Measurements from ENCODE around the gene CAMKK1. TPM values are rescaled to one million over a fixed set of nuclear protein-coding genes. Genes with fewer than 3 reads are reported as not detected.

The CAMKK1 gene
- total RNA-seq, 1 experiment from 2014 or later, result 4.3 TPM

- no peak overlapping the region for H3K27ac Mint-ChIP-seq (ENCODE audit: low read depth, unreplicated experiment)
- intact Hi-C loops (cut with micrococcal nuclease), result no loop called here
- no peak for DNase-seq (ENCODE audit: unreplicated experiment)
- H3K27me3 Mint-ChIP-seq (ENCODE audit: insufficient read depth, unreplicated experiment), result peaks cover 19% of the 10 kb centered on the region
- BruUV-seq (replicated peaks), result no TSS peak
- ChIA-PET CTCF (interaction anchor here (0.6 kb wide), 1 partner anchor 12 kb away, joined by 5 read pairs; no protein-coding TSS in a partner anchor), POLR2A (no interaction called here)
- no peak for TF ChIP-seq CTCF (IDR thresholded peaks at IDR 0.05; ENCODE audit: unreplicated experiment)
- H3K36me3 Mint-ChIP-seq (ENCODE audit: insufficient read depth, unreplicated experiment), result no peaks in the 10 kb centered on the region
- H3K4me3 Mint-ChIP-seq (ENCODE audit: unreplicated experiment), result no peak overlapping the region
- H3K4me1 Mint-ChIP-seq (ENCODE audit: insufficient read depth, unreplicated experiment), result no peaks in the 10 kb centered on the region
- no peaks in the 10 kb centered on the region for H3K9me3 Mint-ChIP-seq (ENCODE audit: unreplicated experiment)
Measured at GRCh38 chr17:3852561-3852960, 40.3 kb downstream of the CAMKK1 start.

DNA sequence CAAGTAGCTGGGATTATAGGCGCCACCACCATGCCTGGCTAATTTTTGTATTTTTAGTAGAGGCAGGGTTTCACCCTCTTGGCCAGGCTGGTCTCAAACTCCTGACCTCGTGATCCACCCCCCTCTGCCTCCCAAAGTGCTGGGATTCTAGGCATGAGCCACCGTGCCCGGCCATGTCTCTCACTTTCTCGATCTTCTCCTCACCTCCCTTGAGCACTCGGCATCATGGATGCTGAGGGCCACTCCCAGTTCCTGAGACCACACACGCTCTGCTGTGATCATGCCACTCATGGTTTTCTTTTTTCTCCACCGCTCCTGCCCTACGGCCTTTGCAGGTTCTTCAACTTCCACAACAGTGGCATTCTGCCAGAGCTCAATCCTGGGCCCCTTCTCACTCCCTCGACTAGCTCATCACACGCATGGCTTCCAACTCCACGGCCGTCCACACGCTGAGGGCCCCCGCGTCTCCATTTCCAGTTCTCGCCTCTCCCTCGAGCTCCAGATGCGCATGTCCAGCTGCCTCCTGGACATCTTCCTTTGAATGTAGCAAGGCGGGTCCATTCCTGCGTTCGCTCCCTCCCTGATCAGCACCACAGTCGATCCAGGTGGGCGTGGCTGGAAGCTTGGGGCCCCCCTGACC is 41.3 kb downstream of the CAMKK1 start:
- POLR2A ChIA-PET, result no interaction called here
- BruUV-seq (replicated peaks), result no TSS peak
- CTCF ChIA-PET, result no interaction called here

GRCh38 chr17:3848229-3848835 is 44.5 kb downstream of the CAMKK1 start:
- intact Hi-C loops (cut with micrococcal nuclease), result loop anchor here (5.0 kb wide), 1 partner anchor 59 kb away; no protein-coding TSS in a partner anchor
- Mint-ChIP-seq H3K36me3 (ENCODE audit: insufficient read depth, unreplicated experiment) (peaks cover 19% of the 10 kb centered on the region), H3K4me1 (ENCODE audit: insufficient read depth, unreplicated experiment) (peaks cover 14% of the 10 kb centered on the region), H3K9me3 (ENCODE audit: unreplicated experiment) (no peaks in the 10 kb centered on the region), H3K27ac (ENCODE audit: low read depth, unreplicated experiment) (no peak overlapping the region), H3K4me3 (ENCODE audit: unreplicated experiment) (no peak overlapping the region), H3K27me3 (ENCODE audit: insufficient read depth, unreplicated experiment) (peaks cover 19% of the 10 kb centered on the region)
- no TSS peak for BruUV-seq (replicated peaks)
- CTCF ChIA-PET, result interaction anchor here (6.8 kb wide), 1 partner anchor 111 kb away, joined by 72 read pairs; no protein-coding TSS in a partner anchor
- POLR2A ChIA-PET, result no interaction called here
- no peak for DNase-seq (ENCODE audit: unreplicated experiment)
- no peak for TF ChIP-seq CTCF (IDR thresholded peaks at IDR 0.05; ENCODE audit: unreplicated experiment)

More for the DNA sequence above, 41.3 kb downstream of the CAMKK1 start:
- intact Hi-C loops (cut with micrococcal nuclease), result no loop called here
- no peak for DNase-seq (ENCODE audit: unreplicated experiment)
- TF ChIP-seq CTCF (IDR thresholded peaks at IDR 0.05; ENCODE audit: unreplicated experiment), result no peak
- Mint-ChIP-seq H3K9me3 (ENCODE audit: unreplicated experiment) (no peaks in the 10 kb centered on the region), H3K27ac (ENCODE audit: low read depth, unreplicated experiment) (no peak overlapping the region), H3K36me3 (ENCODE audit: insufficient read depth, unreplicated experiment) (no peaks in the 10 kb centered on the region), H3K4me3 (ENCODE audit: unreplicated experiment) (no peak overlapping the region), H3K4me1 (ENCODE audit: insufficient read depth, unreplicated experiment) (peaks cover 6% of the 10 kb centered on the region), H3K27me3 (ENCODE audit: insufficient read depth, unreplicated experiment) (peaks cover 19% of the 10 kb centered on the region)

GRCh38 chr17:3847165-3847670 is 45.6 kb downstream of the CAMKK1 start:
- intact Hi-C loops (cut with micrococcal nuclease), result loop anchor here (5.0 kb wide), 1 partner anchor 60 kb away; no protein-coding TSS in a partner anchor
- peak overlapping the region; percentile 21 for H3K4me3 Mint-ChIP-seq (ENCODE audit: unreplicated experiment)
- no TSS peak for BruUV-seq (replicated peaks)

More at GRCh38 chr17:3847165-3847670, 45.6 kb downstream of the CAMKK1 start:
- ChIA-PET CTCF (interaction anchor here (0.6 to 6.8 kb wide), 8 partner anchors 10 to 110 kb away, joined by 3 to 72 read pairs (median 6); no protein-coding TSS in a partner anchor), POLR2A (no interaction called here)
- Mint-ChIP-seq H3K4me1 (ENCODE audit: insufficient read depth, unreplicated experiment) (peaks cover 14% of the 10 kb centered on the region), H3K27me3 (ENCODE audit: insufficient read depth, unreplicated experiment) (peaks cover 13% of the 10 kb centered on the region), H3K27ac (ENCODE audit: low read depth, unreplicated experiment) (no peak overlapping the region), H3K36me3 (ENCODE audit: insufficient read depth, unreplicated experiment) (peaks cover 23% of the 10 kb centered on the region), H3K9me3 (ENCODE audit: unreplicated experiment) (no peaks in the 10 kb centered on the region)
- no peak for TF ChIP-seq CTCF (IDR thresholded peaks at IDR 0.05; ENCODE audit: unreplicated experiment)
- DNase-seq (ENCODE audit: unreplicated experiment), result no peak
